Tibial nerve (tissue), 4 donors: ENCODE results near the gene PPP4C. TPM values are rescaled to one million over a fixed set of nuclear protein-coding genes. Genes with fewer than 3 reads are reported as not detected.

Source experiments
- DNase-seq, 2 donors: peaks; one replicate each; pipeline ENCODE4 v3.0.0-alpha.2; 2019; ENCODE audit warnings: low spot score in 2 of 2
- H3K27ac ChIP-seq, 4 donors: fragments of 200-600 bp; sonication (generic) in 3 of 4; one replicate each; pipeline ENCODE4 v1.5.1; 2017 to 2019; ENCODE audit warnings: mild to moderate bottlenecking in 1 of 4
- H3K27me3 ChIP-seq, 2 donors: fragments of 200-600 bp; sonication (generic) in 1 of 2; one replicate each; pipeline versions ENCODE4 v1.5.1 to v1.6.0; 2017 to 2019
- H3K36me3 ChIP-seq, 3 donors: fragments of 200-600 bp; sonication (generic); one replicate each; pipeline ENCODE4 v1.5.1; 2018 to 2019
- H3K4me1 ChIP-seq, 4 donors: fragments of 200-600 bp; sonication (generic) in 3 of 4; one replicate each; pipeline ENCODE4 v1.5.1; 2017 to 2019
- H3K4me3 ChIP-seq, 4 donors: fragments of 200-600 bp; sonication (generic) in 3 of 4; one replicate each; pipeline ENCODE4 v1.5.1; 2017 to 2019; ENCODE audit warnings: mild to moderate bottlenecking in 1 of 4, moderate library complexity in 1 of 4
- H3K9me3 ChIP-seq, 4 donors: fragments of 200-600 bp; sonication (generic) in 3 of 4; one replicate each; pipeline ENCODE4 v1.5.1; 2017 to 2019
- EP300 ChIP-seq, 2 donors: sonication (generic); formaldehyde crosslinking; IDR thresholded peaks; one replicate each; pipeline ENCODE4 v1.6.1; 2017; ENCODE audit warnings: antibody characterized with exemption in 2 of 2, mild to moderate bottlenecking in 1 of 2
- POLR2A ChIP-seq, 2 donors: fragments of 450-650 bp; IDR thresholded peaks; one replicate each; pipeline ENCODE4 v1.6.1; 2017; ENCODE audit warnings: antibody characterized with exemption in 2 of 2, mild to moderate bottlenecking in 2 of 2, moderate library complexity in 2 of 2
- WGBS, 2 donors: methylation state at CpG; one replicate each; pipeline ENCODE4 v1.1.5; 2018; 5-methylcytosine and 5-hydroxymethylcytosine counted together
- total RNA-seq, 4 donors: library from RNA; depleted of rRNA; stranded (reverse); fragments of >200 nt; gene quantifications; one replicate each; pipeline ENCODE4 v1.1.0, GENCODE V29; 2016
- TF ChIP-seq, protein P1 (sequence below), 5 experiments: fragments of 200-600 bp in 3 of 5; fragments of 450-650 bp in 2 of 5; sonication (generic) in 3 of 5; IDR thresholded peaks; one replicate each; pipeline ENCODE4 v1.5.1; 2016 to 2019; ENCODE audit warnings: antibody characterized with exemption in 5 of 5, mild to moderate bottlenecking in 3 of 5, moderate library complexity in 2 of 5

Gene PPP4C
- total RNA-seq, result 10 to 100 TPM; 21.1 to 54.3 (median 34.3) TPM

DNA sequence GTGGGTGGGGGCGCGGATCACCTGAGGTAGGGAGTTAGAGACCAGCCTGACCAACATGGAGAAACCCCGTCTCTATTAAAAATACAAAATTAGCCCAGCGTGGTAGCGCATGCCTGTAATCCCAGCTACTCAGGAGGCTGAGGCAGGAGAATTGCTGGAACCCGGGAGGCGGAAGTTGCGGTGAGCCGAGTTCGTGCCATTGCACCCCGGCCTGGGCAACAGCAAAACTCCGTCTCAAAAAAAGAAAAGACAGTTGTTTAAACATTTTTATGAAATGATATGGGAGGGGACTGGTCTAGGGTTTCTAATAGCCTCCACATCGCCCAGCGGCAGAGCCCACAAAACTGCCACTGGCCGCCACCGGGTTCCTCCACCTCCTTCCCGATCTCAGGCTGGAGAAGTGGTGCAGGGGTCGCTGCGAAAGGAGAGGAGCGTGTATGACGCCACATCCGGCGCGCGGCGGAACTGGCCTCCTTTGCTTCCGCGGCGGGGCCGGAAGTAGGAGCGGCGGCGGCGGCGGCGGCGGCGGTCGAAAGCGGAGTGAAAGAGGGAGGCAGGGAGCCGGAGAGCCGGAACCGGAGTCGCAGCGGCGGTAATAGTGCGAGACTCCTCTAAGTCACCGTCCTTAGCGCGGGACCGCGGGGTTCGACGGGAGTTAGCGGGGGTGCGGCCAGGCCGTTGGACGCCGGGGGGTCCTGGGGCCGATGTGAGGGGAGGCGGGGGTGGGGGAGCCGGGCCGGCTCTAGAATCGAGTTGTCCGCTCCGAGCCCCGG lies at the start of gene PPP4C:
Gene PPP4C, plus strand, starts transcription at position 492 of the 773 bp plus-strand sequence. CDS start 384 bp downstream, outside the sequence.
- TF ChIP-seq POLR2A (IDR thresholded peaks at IDR 0.05) (peak; percentile 40 to 72), EP300 (IDR thresholded peaks at IDR 0.05) (peak; percentile 71 to 93)
- TF ChIP-seq, protein P1, sequence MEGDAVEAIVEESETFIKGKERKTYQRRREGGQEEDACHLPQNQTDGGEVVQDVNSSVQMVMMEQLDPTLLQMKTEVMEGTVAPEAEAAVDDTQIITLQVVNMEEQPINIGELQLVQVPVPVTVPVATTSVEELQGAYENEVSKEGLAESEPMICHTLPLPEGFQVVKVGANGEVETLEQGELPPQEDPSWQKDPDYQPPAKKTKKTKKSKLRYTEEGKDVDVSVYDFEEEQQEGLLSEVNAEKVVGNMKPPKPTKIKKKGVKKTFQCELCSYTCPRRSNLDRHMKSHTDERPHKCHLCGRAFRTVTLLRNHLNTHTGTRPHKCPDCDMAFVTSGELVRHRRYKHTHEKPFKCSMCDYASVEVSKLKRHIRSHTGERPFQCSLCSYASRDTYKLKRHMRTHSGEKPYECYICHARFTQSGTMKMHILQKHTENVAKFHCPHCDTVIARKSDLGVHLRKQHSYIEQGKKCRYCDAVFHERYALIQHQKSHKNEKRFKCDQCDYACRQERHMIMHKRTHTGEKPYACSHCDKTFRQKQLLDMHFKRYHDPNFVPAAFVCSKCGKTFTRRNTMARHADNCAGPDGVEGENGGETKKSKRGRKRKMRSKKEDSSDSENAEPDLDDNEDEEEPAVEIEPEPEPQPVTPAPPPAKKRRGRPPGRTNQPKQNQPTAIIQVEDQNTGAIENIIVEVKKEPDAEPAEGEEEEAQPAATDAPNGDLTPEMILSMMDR (IDR thresholded peaks at IDR 0.05), result no peak
- DNase-seq, result peak; percentile 81
- H3K9me3 ChIP-seq, result no peaks in the 10 kb centered on the region
- H3K4me1 ChIP-seq, result peaks cover 0 to 42% (median 11%) of the 10 kb centered on the region in 4 donors
- H3K36me3 ChIP-seq, result peaks cover 3 to 65% (median 4%) of the 10 kb centered on the region in 3 donors
- no peaks in the 10 kb centered on the region for H3K27me3 ChIP-seq
- H3K27ac ChIP-seq, result peak within 1 kb of the TSS; percentile 62 to 95 (median 92)
- 2 to 3% methylated on average over 46 to 67 of the region's 67 CpGs for WGBS, 2 donors
- peak within 1 kb of the TSS; percentile 84 to 100 (median 96) for H3K4me3 ChIP-seq

DNA sequence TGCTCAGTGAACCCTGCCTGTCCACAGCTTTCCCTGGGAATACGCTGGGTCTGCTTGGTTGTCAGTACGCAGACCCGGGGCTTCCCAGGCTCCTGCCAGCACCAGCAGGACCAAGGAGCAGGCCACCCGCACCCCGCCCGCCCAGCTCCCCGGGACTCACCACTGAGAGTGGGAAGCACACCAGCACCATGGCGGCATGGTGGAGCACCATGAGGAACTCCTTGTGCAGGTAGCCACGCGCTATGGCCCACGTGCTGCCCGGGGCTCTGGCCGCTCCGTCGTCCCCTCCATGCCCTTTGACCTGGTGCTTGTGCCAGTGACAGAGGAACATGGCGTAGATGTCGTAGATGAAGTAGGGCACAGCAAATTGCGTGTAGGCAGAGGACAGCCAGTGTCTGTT lies 49.3 kb upstream of the PPP4C start:
- WGBS, 2 donors, result 86 to 91% methylated on average over 14 to 18 of the region's 18 CpGs

DNA sequence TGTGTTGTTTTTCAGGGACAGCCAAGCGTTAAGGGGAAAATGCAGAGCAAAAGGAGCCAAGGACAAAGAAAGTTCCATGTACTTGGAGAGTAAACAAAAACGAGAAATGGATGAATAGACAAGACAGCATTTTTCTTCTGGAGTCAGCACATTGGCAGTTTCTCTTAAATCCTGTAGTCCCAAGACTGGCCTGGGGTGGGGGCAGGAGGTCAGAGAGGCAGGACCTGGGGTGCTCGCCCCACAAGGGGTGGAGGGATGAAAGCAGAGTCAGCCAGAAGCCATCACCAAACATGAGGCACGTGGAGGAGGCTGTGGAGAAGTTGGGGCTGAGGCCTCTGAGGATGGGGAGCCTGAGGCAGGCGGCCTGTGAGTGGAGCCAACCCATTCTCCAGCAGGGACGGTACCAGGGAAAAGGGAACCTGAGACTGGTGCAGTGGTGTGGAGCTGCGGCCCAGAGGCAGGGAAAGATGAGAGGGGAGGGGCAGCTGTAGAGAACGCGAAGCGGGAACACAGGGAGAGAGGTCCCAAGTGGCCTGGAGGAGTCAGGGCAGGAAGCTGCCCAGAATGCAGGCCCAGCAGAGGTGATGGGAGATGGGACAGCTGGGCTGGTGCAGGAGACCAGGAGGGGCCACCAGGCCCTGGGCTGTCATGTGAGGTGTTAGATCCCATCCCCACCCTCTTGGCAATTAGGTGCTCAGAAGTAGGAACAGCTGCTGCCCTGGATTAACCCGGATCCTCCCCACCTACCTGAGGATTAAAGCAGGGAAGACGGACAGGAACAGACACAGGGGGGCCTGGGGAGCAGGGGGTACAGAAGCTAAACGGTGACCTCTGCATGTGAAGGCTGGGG lies 48.0 kb upstream of the PPP4C start:
- no peak for DNase-seq
- Histone ChIP-seq H3K27me3 (peaks cover 0 to 77% of the 10 kb centered on the region in 2 donors), H3K4me3 (no peak overlapping the region), H3K27ac (no peak overlapping the region), H3K9me3 (no peaks in the 10 kb centered on the region), H3K36me3 (no peaks in the 10 kb centered on the region), H3K4me1 (peaks cover 0 to 8% (median 4%) of the 10 kb centered on the region in 4 donors)
- WGBS, 2 donors, result 36 to 41% methylated on average over 12 to 13 of the region's 13 CpGs
- TF ChIP-seq, protein P1 (IDR thresholded peaks at IDR 0.05), result no peak
- TF ChIP-seq EP300 (IDR thresholded peaks at IDR 0.05) (no peak), POLR2A (IDR thresholded peaks at IDR 0.05) (no peak)

More for the DNA sequence above, 49.3 kb upstream of the PPP4C start:
- no peak overlapping the region for H3K4me3 ChIP-seq
- no peaks in the 10 kb centered on the region for H3K36me3 ChIP-seq
- no peak for DNase-seq
- H3K27ac ChIP-seq, result no peak overlapping the region
- TF ChIP-seq EP300 (IDR thresholded peaks at IDR 0.05) (no peak), POLR2A (IDR thresholded peaks at IDR 0.05) (no peak)
- TF ChIP-seq, protein P1 (IDR thresholded peaks at IDR 0.05), result no peak
- no peaks in the 10 kb centered on the region for H3K9me3 ChIP-seq
- peaks cover 0 to 12% (median 8%) of the 10 kb centered on the region in 4 donors for H3K4me1 ChIP-seq
- peaks cover 0 to 63% of the 10 kb centered on the region in 2 donors for H3K27me3 ChIP-seq

DNA sequence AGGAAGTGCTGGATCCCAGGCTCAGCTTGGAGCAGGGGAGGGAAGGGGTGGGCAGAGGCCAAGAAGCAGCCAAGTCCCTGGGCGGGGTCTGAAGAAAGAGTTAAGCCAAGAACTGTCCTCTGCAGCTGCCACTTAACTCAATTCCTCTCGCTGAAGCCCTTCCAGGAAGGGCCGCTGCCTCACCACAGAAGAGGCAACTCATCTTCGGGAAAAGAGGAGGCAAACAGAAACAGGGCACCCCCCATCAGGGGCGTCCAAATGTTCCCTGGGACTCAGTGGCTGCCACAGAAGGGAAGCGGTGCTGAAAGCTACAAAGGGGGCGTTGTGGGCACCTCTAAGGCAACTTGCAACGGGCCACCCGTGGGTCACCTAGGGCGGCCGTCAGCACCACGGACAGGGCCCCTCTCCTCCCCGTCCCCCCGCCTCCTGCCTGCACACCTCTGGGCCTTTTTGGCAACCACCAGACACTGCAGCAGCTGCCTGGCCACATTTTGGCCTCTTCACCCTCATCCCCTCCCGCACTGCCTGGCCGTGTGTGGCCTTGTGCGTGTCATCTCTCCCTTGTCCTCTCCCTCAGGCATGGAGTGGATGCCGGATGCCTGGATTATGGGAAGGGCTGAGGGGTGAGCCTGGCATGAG lies 47.2 kb upstream of the PPP4C start:
- Histone ChIP-seq H3K4me3 (no peak overlapping the region), H3K27me3 (peaks cover 0 to 84% of the 10 kb centered on the region in 2 donors), H3K4me1 (peaks cover 0 to 8% (median 4%) of the 10 kb centered on the region in 4 donors), H3K27ac (no peak overlapping the region), H3K36me3 (no peaks in the 10 kb centered on the region), H3K9me3 (no peaks in the 10 kb centered on the region)
- TF ChIP-seq EP300 (IDR thresholded peaks at IDR 0.05) (no peak), POLR2A (IDR thresholded peaks at IDR 0.05) (no peak)
- TF ChIP-seq, protein P1 (IDR thresholded peaks at IDR 0.05), result no peak
- no peak for DNase-seq
- 16 to 25% methylated on average over 9 to 12 of the region's 18 CpGs for WGBS, 2 donors
